ENCODE results near the gene ATP6V0B.
A peak's percentile ranks its signal among the peaks of the same experiment; 100 is the strongest.

Gene ATP6V0B

DNA sequence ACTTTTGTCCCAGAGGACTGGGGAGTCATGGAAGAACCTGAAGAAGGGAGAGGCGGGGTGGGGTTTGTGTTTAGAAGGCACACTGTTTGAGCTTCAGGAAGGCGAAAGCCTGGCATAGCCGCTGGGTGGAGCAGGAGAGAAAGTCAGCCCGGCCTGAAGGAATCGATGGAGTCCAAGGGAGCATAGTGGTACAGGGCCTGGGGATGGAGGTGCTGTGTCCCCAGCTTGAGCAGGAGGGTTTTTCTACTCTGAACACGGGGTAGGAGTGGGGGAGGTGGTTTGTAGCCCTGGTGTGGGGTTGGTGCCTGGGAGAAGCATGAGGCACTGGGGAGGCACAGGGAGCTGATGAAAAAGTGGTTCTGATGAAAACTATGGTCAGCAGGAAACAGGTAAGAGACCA lies 12.0 kb downstream of the ATP6V0B start:
- Histone ChIP-seq H3K4me3 (ENCODE audit: low read length) (no peak overlapping the region), H3K9me3 (ENCODE audit: insufficient read depth, low read length) (no peaks in the 10 kb centered on the region), H3K4me1 (ENCODE audit: low read length) (peaks cover 6% of the 10 kb centered on the region; the same call in 1 of the 2 replicates), H3K79me2 (ENCODE audit: low read length) (peaks cover 11% of the 10 kb centered on the region; the same call in 1 of the 2 replicates), H4K20me1 (ENCODE audit: insufficient read depth, low read length) (no peaks in the 10 kb centered on the region), H2AFZ (ENCODE audit: low read depth, low read length) (no peak overlapping the region), H3K4me2 (ENCODE audit: low read length) (no peak overlapping the region), H3K27me3 (ENCODE audit: low read depth, low read length) (no peaks in the 10 kb centered on the region), H3K9ac (ENCODE audit: low read length) (no peak overlapping the region), H3K27ac (ENCODE audit: low read length) (no peak overlapping the region), H3K36me3 (replicated peaks; ENCODE audit: low read depth, low read length) (no peaks in the 10 kb centered on the region)
- no peak for TF ChIP-seq EZH2phosphoT487 (IDR thresholded peaks at IDR 0.05; ENCODE audit: low read depth)
- TF ChIP-seq, protein P1, sequence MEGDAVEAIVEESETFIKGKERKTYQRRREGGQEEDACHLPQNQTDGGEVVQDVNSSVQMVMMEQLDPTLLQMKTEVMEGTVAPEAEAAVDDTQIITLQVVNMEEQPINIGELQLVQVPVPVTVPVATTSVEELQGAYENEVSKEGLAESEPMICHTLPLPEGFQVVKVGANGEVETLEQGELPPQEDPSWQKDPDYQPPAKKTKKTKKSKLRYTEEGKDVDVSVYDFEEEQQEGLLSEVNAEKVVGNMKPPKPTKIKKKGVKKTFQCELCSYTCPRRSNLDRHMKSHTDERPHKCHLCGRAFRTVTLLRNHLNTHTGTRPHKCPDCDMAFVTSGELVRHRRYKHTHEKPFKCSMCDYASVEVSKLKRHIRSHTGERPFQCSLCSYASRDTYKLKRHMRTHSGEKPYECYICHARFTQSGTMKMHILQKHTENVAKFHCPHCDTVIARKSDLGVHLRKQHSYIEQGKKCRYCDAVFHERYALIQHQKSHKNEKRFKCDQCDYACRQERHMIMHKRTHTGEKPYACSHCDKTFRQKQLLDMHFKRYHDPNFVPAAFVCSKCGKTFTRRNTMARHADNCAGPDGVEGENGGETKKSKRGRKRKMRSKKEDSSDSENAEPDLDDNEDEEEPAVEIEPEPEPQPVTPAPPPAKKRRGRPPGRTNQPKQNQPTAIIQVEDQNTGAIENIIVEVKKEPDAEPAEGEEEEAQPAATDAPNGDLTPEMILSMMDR (IDR thresholded peaks at IDR 0.05; ENCODE audit: low read depth, low read length) = no peak

DNA sequence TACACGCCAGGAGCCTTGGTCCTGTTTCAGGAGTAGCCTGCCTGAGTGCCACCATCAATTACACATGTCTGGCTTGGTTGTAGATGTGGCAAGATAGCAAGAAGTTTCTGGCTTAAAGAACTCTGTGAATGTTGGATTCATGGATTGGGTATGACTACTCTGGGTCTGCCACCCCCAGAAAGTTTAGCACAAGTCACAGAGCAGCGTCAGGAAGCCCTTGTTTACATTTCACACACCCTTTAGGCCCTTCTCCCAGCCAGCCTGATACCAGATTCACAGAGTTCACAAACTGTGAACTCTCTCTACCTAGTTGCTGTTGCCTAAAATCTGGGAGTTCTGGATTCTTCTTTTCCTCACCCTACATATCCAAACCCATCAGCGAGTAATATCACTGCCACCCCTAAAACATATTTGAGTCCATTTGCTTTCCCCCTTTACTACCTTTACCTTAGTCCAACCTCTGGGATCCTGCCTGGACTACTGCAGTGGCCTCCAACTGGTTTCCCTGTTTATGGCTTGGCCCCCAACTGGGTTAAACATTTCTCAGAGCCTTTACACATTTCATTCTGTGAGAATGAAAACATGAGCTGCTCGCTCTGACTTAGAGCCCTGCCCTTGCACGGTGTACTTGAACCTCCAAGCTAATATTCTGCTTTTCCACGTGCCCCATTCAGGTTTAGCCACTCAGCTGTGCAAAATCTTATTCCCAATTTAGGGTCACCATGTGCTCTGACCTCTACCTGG lies 12.6 kb downstream of the ATP6V0B start:
- Histone ChIP-seq H3K79me2 (ENCODE audit: low read length) (peaks cover 5% of the 10 kb centered on the region; the same call in 1 of the 2 replicates), H3K4me2 (ENCODE audit: low read length) (no peak overlapping the region), H4K20me1 (ENCODE audit: insufficient read depth, low read length) (no peaks in the 10 kb centered on the region), H3K4me1 (ENCODE audit: low read length) (peaks cover 9% of the 10 kb centered on the region; the same call in 1 of the 2 replicates), H3K9me3 (ENCODE audit: insufficient read depth, low read length) (no peaks in the 10 kb centered on the region), H3K27me3 (ENCODE audit: low read depth, low read length) (no peaks in the 10 kb centered on the region), H3K27ac (ENCODE audit: low read length) (no peak overlapping the region), H3K4me3 (ENCODE audit: low read length) (no peak overlapping the region), H3K9ac (ENCODE audit: low read length) (no peak overlapping the region), H3K36me3 (replicated peaks; ENCODE audit: low read depth, low read length) (no peaks in the 10 kb centered on the region), H2AFZ (ENCODE audit: low read depth, low read length) (no peak overlapping the region)
- TF ChIP-seq EZH2phosphoT487 (IDR thresholded peaks at IDR 0.05; ENCODE audit: low read depth) = no peak
- TF ChIP-seq, protein P1 (IDR thresholded peaks at IDR 0.05; ENCODE audit: low read depth, low read length) = no peak

DNA sequence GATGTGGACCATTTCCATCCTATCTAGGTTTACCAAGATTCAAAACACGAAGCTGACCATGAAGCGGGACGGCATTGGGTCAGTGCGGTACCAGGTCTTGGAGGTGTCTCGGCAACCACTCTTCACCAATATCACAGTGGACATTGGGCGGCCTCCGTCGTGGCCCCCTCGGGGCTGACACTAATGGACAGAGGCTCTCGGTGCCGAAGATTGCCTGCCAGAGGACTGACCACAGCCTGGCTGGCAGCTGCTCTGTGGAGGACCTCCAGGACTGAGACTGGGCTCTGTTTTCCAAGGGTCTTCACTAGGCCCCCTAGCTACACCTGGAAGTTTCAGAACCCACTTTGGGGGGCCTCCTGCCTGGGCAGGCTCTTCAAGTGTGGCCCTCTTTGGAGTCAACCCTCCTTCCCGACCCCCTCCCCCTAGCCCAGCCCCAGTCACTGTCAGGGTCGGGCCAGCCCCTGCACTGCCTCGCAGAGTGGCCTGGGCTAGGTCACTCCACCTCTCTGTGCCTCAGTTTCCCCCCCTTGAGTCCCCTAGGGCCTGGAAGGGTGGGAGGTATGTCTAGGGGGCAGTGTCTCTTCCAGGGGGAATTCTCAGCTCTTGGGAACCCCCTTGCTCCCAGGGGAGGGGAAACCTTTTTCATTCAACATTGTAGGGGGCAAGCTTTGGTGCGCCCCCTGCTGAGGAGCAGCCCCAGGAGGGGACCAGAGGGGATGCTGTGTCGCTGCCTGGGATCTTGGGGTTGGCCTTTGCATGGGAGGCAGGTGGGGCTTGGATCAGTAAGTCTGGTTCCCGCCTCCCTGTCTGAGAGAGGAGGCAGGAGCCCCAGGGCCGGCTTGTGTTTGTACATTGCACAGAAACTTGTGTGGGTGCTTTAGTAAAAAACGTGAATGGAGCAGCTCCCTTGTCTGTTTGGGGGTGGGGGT lies 15.8 kb downstream of the ATP6V0B start:
- Histone ChIP-seq H2AFZ (ENCODE audit: low read depth, low read length) (no peak overlapping the region), H3K9ac (ENCODE audit: low read length) (peak overlapping the region; percentile 65), H3K9me3 (ENCODE audit: insufficient read depth, low read length) (no peaks in the 10 kb centered on the region), H3K36me3 (replicated peaks; ENCODE audit: low read depth, low read length) (no peaks in the 10 kb centered on the region), H3K4me1 (ENCODE audit: low read length) (peaks cover 16% of the 10 kb centered on the region), H3K79me2 (ENCODE audit: low read length) (no peaks in the 10 kb centered on the region), H3K27ac (ENCODE audit: low read length) (no peak overlapping the region), H3K4me3 (ENCODE audit: low read length) (peak overlapping the region; percentile 84), H3K4me2 (ENCODE audit: low read length) (peak overlapping the region; percentile 99), H4K20me1 (ENCODE audit: insufficient read depth, low read length) (no peaks in the 10 kb centered on the region), H3K27me3 (ENCODE audit: low read depth, low read length) (no peaks in the 10 kb centered on the region)
- TF ChIP-seq, protein P1 (IDR thresholded peaks at IDR 0.05; ENCODE audit: low read depth, low read length) = peak; percentile 17; the same call in 1 of the 2 replicates
- no peak for TF ChIP-seq EZH2phosphoT487 (IDR thresholded peaks at IDR 0.05; ENCODE audit: low read depth)

DNA sequence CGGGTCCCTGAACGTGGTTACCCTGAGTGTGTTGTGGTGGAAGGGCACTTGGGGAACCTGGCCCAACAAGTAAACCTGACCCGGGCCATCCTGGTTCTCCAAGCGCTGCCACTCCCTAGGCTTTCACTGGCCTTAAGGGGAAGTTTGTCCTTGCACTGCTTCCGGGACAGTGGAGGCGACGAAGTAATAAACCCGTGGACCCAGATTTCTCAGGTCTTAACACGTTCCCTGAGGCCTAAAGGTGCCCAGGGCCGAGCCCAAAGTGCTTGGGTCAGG lies 16.4 kb downstream of the ATP6V0B start:
- TF ChIP-seq EZH2phosphoT487 (IDR thresholded peaks at IDR 0.05; ENCODE audit: low read depth) = no peak
- TF ChIP-seq, protein P1 (IDR thresholded peaks at IDR 0.05; ENCODE audit: low read depth, low read length) = no peak
- no peaks in the 10 kb centered on the region for H3K79me2 ChIP-seq (ENCODE audit: low read length)
- H3K4me1 ChIP-seq (ENCODE audit: low read length) = peaks cover 16% of the 10 kb centered on the region
- H3K4me2 ChIP-seq (ENCODE audit: low read length) = peak overlapping the region; percentile 99
- no peaks in the 10 kb centered on the region for H3K27me3 ChIP-seq (ENCODE audit: low read depth, low read length)
- no peaks in the 10 kb centered on the region for H4K20me1 ChIP-seq (ENCODE audit: insufficient read depth, low read length)
- peak overlapping the region; percentile 84 for H3K4me3 ChIP-seq (ENCODE audit: low read length)
- no peaks in the 10 kb centered on the region for H3K9me3 ChIP-seq (ENCODE audit: insufficient read depth, low read length)
- 0 out of 2 replicates have a peak overlapping the region, but pooled peaks have one; percentile 74 for H2AFZ ChIP-seq (ENCODE audit: low read depth, low read length)
- peak overlapping the region; percentile 65 for H3K9ac ChIP-seq (ENCODE audit: low read length)
- H3K27ac ChIP-seq (ENCODE audit: low read length) = no peak overlapping the region
- no peaks in the 10 kb centered on the region for H3K36me3 ChIP-seq (replicated peaks; ENCODE audit: low read depth, low read length)
